Measurements from ENCODE around the gene UTY. TPM values are rescaled to one million over a fixed set of nuclear protein-coding genes. Genes with fewer than 3 reads are reported as not detected.

UTY gene
- total RNA-seq, 2 experiments from 2014 or later, result 35.8 to 36.7 TPM

- CTCF ChIA-PET (ENCODE audit: unreplicated experiment), result no interaction called here
- peaks cover 16% of the 10 kb centered on the region for H3K36me3 ChIP-seq (ENCODE audit: insufficient read depth, low read length)
- TF ChIP-seq, protein P1, sequence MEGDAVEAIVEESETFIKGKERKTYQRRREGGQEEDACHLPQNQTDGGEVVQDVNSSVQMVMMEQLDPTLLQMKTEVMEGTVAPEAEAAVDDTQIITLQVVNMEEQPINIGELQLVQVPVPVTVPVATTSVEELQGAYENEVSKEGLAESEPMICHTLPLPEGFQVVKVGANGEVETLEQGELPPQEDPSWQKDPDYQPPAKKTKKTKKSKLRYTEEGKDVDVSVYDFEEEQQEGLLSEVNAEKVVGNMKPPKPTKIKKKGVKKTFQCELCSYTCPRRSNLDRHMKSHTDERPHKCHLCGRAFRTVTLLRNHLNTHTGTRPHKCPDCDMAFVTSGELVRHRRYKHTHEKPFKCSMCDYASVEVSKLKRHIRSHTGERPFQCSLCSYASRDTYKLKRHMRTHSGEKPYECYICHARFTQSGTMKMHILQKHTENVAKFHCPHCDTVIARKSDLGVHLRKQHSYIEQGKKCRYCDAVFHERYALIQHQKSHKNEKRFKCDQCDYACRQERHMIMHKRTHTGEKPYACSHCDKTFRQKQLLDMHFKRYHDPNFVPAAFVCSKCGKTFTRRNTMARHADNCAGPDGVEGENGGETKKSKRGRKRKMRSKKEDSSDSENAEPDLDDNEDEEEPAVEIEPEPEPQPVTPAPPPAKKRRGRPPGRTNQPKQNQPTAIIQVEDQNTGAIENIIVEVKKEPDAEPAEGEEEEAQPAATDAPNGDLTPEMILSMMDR (conservative IDR thresholded peaks at IDR 0.05; ENCODE audit: low read length), result no peak
- no peak for TF ChIP-seq EZH2phosphoT487 (IDR thresholded peaks at IDR 0.05; ENCODE audit: borderline replicate concordance, low read depth, low read length)
- H3K4me1 ChIP-seq (ENCODE audit: insufficient read depth, low read length, poor library complexity, severe bottlenecking), result no peaks in the 10 kb centered on the region
- no peaks in the 10 kb centered on the region for H3K9me3 ChIP-seq (ENCODE audit: low read length)
- H3K27ac ChIP-seq (ENCODE audit: low read depth, low read length, poor library complexity, severe bottlenecking), result no peak overlapping the region
- H3K4me2 ChIP-seq (ENCODE audit: low read length), result no peak overlapping the region
- H2AFZ ChIP-seq (ENCODE audit: low read length), result no peak overlapping the region
- no peak overlapping the region for H3K4me3 ChIP-seq (ENCODE audit: low read depth, low read length, poor library complexity, severe bottlenecking)
- H3K79me2 ChIP-seq (ENCODE audit: insufficient read depth, low read depth, low read length), result no peaks in the 10 kb centered on the region
- no peaks in the 10 kb centered on the region for H3K9me2 ChIP-seq (ENCODE audit: insufficient read depth, low read length)
- intact Hi-C loops (cut with micrococcal nuclease; ENCODE audit: unreplicated experiment), result no loop called here
- DNase-seq (ENCODE audit: low spot score), result no peak
- POLR2A ChIA-PET, result no interaction called here
- no TSS peak for BruUV-seq (replicated peaks)
- H4K20me1 ChIP-seq (ENCODE audit: insufficient read depth, low read length), result no peaks in the 10 kb centered on the region
Measured at GRCh38 chrY:13250421-13250820, 229.4 kb downstream of the UTY start.

DNA sequence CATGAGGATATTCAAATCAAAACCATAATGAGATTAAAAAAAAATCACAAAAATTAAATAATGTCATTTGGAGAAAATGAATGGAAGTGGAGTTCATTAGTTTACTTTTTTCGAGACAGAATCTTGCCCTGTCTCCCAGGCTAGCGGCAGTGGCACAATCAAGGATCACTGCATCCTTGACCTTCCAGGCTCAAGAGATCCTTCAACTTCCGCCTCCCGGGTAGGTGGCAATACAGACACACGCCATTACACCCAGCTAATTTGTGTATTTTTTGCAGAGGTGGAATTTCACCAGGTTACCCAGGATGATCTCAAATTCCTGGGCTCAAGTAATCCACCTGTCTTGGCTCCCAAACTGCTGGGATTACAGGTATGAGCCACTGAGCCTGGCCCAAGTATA is 236.1 kb downstream of the UTY start:
- Histone ChIP-seq H3K79me2 (ENCODE audit: insufficient read depth, low read depth, low read length) (no peaks in the 10 kb centered on the region), H2AFZ (ENCODE audit: low read length) (no peak overlapping the region), H3K27ac (ENCODE audit: low read depth, low read length, poor library complexity, severe bottlenecking) (no peak overlapping the region), H4K20me1 (ENCODE audit: insufficient read depth, low read length) (no peaks in the 10 kb centered on the region), H3K9me2 (ENCODE audit: insufficient read depth, low read length) (no peaks in the 10 kb centered on the region), H3K9me3 (ENCODE audit: low read length) (no peaks in the 10 kb centered on the region), H3K4me2 (ENCODE audit: low read length) (no peak overlapping the region), H3K4me3 (ENCODE audit: low read depth, low read length, poor library complexity, severe bottlenecking) (no peak overlapping the region), H3K36me3 (ENCODE audit: insufficient read depth, low read length) (peaks cover 5% of the 10 kb centered on the region), H3K4me1 (ENCODE audit: insufficient read depth, low read length, poor library complexity, severe bottlenecking) (no peaks in the 10 kb centered on the region)
- TF ChIP-seq, protein P1 (conservative IDR thresholded peaks at IDR 0.05; ENCODE audit: low read length), result no peak
- TF ChIP-seq EZH2phosphoT487 (IDR thresholded peaks at IDR 0.05; ENCODE audit: borderline replicate concordance, low read depth, low read length), result no peak
- intact Hi-C loops (cut with micrococcal nuclease; ENCODE audit: unreplicated experiment), result no loop called here
- no peak for DNase-seq (ENCODE audit: low spot score)
- ChIA-PET POLR2A (interaction anchor here (0.6 to 0.7 kb wide), 2 partner anchors 28 to 44 kb away, joined by 3 to 4 read pairs; no protein-coding TSS in a partner anchor), CTCF (ENCODE audit: unreplicated experiment) (no interaction called here)
- no TSS peak for BruUV-seq (replicated peaks)

DNA sequence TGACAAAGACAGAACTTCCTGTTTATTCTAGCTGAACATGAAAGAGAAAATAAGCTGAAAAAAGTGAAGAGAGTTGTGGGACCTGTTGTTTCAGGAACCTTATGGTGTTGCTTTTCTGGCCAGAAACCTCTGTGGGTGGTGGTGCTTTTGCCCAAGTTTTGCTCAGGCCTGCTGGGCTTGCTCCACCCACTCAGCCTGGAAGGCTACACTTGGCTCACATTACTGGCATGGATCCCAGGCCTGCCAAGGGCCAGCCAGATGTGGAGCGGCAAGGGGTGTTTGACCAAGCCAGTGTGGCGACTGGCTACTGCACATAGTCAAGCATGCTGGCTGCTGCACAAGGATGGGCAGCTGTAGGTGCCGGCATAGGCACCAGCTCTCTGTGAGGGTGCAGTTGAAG is 245.9 kb downstream of the UTY start:
- Histone ChIP-seq H3K4me1 (ENCODE audit: insufficient read depth, low read length, poor library complexity, severe bottlenecking) (no peaks in the 10 kb centered on the region), H3K9me3 (ENCODE audit: low read length) (no peaks in the 10 kb centered on the region), H3K36me3 (ENCODE audit: insufficient read depth, low read length) (peaks cover 34% of the 10 kb centered on the region), H3K27ac (ENCODE audit: low read depth, low read length, poor library complexity, severe bottlenecking) (no peak overlapping the region), H2AFZ (ENCODE audit: low read length) (no peak overlapping the region), H3K9me2 (ENCODE audit: insufficient read depth, low read length) (no peaks in the 10 kb centered on the region), H3K4me3 (ENCODE audit: low read depth, low read length, poor library complexity, severe bottlenecking) (no peak overlapping the region), H4K20me1 (ENCODE audit: insufficient read depth, low read length) (no peaks in the 10 kb centered on the region), H3K79me2 (ENCODE audit: insufficient read depth, low read depth, low read length) (no peaks in the 10 kb centered on the region), H3K4me2 (ENCODE audit: low read length) (no peak overlapping the region)
- ChIA-PET POLR2A (interaction anchor here (0.6 to 0.7 kb wide), 2 partner anchors 159 to 495 kb away, joined by 4 read pairs; no protein-coding TSS in a partner anchor), CTCF (ENCODE audit: unreplicated experiment) (no interaction called here)
- intact Hi-C loops (cut with micrococcal nuclease; ENCODE audit: unreplicated experiment), result no loop called here
- TF ChIP-seq EZH2phosphoT487 (IDR thresholded peaks at IDR 0.05; ENCODE audit: borderline replicate concordance, low read depth, low read length), result no peak
- TF ChIP-seq, protein P1 (conservative IDR thresholded peaks at IDR 0.05; ENCODE audit: low read length), result no peak
- BruUV-seq (replicated peaks), result no TSS peak
- DNase-seq (ENCODE audit: low spot score), result no peak

Data from OCI-LY7 (cell line).